Upper lobe of right lung (tissue), 1 donor: Measurements from ENCODE around the gene SNX25. TPM values are rescaled to one million over a fixed set of nuclear protein-coding genes. Genes with fewer than 3 reads are reported as not detected.
"Not testable (repeated sequence)": the region's sequence is repeated elsewhere in the genome, so short reads cannot be mapped to it uniquely, and the experiment has no call there.

Experiments
- ATAC-seq: fragments of 200-7000 bp; cut with Tn5 transposase; one replicate; pipeline ENCODE4 v1.9.1; 2020; ENCODE audit warnings: mild to moderate bottlenecking, moderate library complexity
- DNase-seq: peaks from one replicate; pipeline ENCODE4 v3.0.0-alpha.2; 2020
- H3K27ac ChIP-seq: fragments of 200-600 bp; one replicate; pipeline ENCODE4 v1.8.0; 2022
- H3K27me3 ChIP-seq: fragments of 200-600 bp; one replicate; pipeline ENCODE4 v1.8.0; 2022; ENCODE audit warnings: mild to moderate bottlenecking
- H3K36me3 ChIP-seq: fragments of 200-600 bp; one replicate; pipeline ENCODE4 v1.8.0; 2022
- H3K4me1 ChIP-seq: fragments of 200-600 bp; one replicate; pipeline ENCODE4 v1.8.0; 2022
- H3K4me3 ChIP-seq: fragments of 200-600 bp; one replicate; pipeline ENCODE4 v1.8.0; 2022; ENCODE audit warnings: mild to moderate bottlenecking
- H3K9me3 ChIP-seq: fragments of 200-600 bp; one replicate; pipeline ENCODE4 v1.8.0; 2022
- CTCF ChIP-seq: fragments of 200-600 bp; IDR thresholded peaks from one replicate; pipeline ENCODE4 v1.8.0; 2022; ENCODE audit warnings: antibody characterized with exemption
- intact Hi-C: fragments of 100-400 bp; cut with DNase I; formaldehyde crosslinking; loops from one replicate; pipeline ENCODE4 v1.11.0; 2022
- total RNA-seq: library from RNA; stranded (reverse); fragmentation: NEBNext Ultra II Directional; extraction: Animal tissue kit (Norgen Biotek cat#: 25700); gene quantifications from one replicate; pipeline ENCODE4 v1.2.1, GENCODE V29; 2021
- donor health status: DM: no; HTN: yes; CAD: no; lungs with severe emphysema.

SNX25 gene
- total RNA-seq, 1 donor from 2014 or later = 98.5 TPM

GRCh38 chr4:185237175-185237574 is 27.8 kb downstream of the SNX25 start:
- Histone ChIP-seq H3K36me3 (no peaks in the 10 kb centered on the region), H3K4me1 (no peaks in the 10 kb centered on the region), H3K27me3 (no peaks in the 10 kb centered on the region), H3K4me3 (no peak overlapping the region), H3K9me3 (no peaks in the 10 kb centered on the region), H3K27ac (no peak overlapping the region)
- ATAC-seq = no peak
- TF ChIP-seq CTCF = no peak
- no peak for DNase-seq
- intact Hi-C loops = no loop called here

- no peaks in the 10 kb centered on the region for H3K4me1 ChIP-seq
- no peak overlapping the region for H3K4me3 ChIP-seq
- intact Hi-C loops = no loop called here
- no peaks in the 10 kb centered on the region for H3K27me3 ChIP-seq
- no peak for DNase-seq
- H3K36me3 ChIP-seq = no peaks in the 10 kb centered on the region
- no peak for TF ChIP-seq CTCF
- ATAC-seq = no peak
- no peak overlapping the region for H3K27ac ChIP-seq
- no peaks in the 10 kb centered on the region for H3K9me3 ChIP-seq
Observed at GRCh38 chr4:185238215-185238681, 28.9 kb downstream of the SNX25 start.

- no peak for TF ChIP-seq CTCF
- no peak for DNase-seq
- Histone ChIP-seq H3K9me3 (no peaks in the 10 kb centered on the region), H3K4me1 (no peaks in the 10 kb centered on the region), H3K27me3 (no peaks in the 10 kb centered on the region), H3K27ac (no peak overlapping the region), H3K4me3 (no peak overlapping the region), H3K36me3 (no peaks in the 10 kb centered on the region)
- intact Hi-C loops = no loop called here
- ATAC-seq = no peak
Observed at GRCh38 chr4:185238750-185239149, 29.4 kb downstream of the SNX25 start.

GRCh38 chr4:185240486-185240885 is 31.1 kb downstream of the SNX25 start:
- ATAC-seq, DNase-seq, H3K27me3 ChIP-seq, H3K27ac ChIP-seq, H3K4me3 ChIP-seq, H3K9me3 ChIP-seq, intact Hi-C loops, H3K36me3 ChIP-seq, H3K4me1 ChIP-seq: not testable (repeated sequence)

GRCh38 chr4:185242749-185243533 is 33.5 kb downstream of the SNX25 start:
- H3K4me1 ChIP-seq = no peaks in the 10 kb centered on the region

More at GRCh38 chr4:185242749-185243533, 33.5 kb downstream of the SNX25 start:
- Histone ChIP-seq H3K36me3 (no peaks in the 10 kb centered on the region), H3K27ac (no peak overlapping the region), H3K9me3 (no peaks in the 10 kb centered on the region), H3K4me3 (no peak overlapping the region), H3K27me3 (no peaks in the 10 kb centered on the region)
- intact Hi-C loops = no loop called here
- DNase-seq (no peak), ATAC-seq (no peak)
- TF ChIP-seq CTCF = no peak
